ENCODE data around the gene SSMEM1. TPM values are rescaled to one million over a fixed set of nuclear protein-coding genes. Genes with fewer than 3 reads are reported as not detected.

SSMEM1 gene
- total and polyA plus RNA-seq, 9 of the 15 experiments (the other 6 are each of a cell fraction or from before 2014, with no cell fraction given): 0.10 to 0.28 (median 0.18) TPM; not detected in 4

DNA sequence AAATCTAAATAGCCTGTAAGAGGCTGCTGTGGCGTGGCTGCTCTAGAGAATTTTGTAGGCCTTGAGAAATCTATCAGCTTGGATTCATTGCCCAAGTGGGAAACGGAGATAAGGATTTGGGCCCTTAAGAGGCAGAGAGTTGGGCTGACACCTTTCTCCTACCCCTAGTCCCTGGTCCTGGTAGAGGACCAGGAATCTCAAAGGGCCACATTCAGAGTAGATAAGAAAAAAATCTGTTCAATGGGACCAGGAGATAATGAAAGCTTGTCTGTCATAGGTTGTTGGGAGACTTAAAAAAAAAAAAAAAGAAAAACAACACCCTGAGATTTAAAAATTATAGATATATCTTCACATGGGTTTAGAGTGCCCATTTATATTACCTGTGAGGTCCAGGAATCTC lies 20.3 kb upstream of the SSMEM1 start (continued):
- TF ChIP-seq, protein P1, sequence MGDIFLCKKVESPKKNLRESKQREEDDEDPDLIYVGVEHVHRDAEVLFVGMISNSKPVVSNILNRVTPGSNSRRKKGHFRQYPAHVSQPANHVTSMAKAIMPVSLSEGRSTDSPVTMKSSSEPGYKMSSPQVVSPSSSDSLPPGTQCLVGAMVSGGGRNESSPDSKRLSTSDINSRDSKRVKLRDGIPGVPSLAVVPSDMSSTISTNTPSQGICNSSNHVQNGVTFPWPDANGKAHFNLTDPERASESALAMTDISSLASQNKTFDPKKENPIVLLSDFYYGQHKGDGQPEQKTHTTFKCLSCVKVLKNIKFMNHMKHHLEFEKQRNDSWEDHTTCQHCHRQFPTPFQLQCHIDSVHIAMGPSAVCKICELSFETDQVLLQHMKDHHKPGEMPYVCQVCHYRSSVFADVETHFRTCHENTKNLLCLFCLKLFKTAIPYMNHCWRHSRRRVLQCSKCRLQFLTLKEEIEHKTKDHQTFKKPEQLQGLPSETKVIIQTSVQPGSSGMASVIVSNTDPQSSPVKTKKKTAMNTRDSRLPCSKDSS (IDR thresholded peaks at IDR 0.05; ENCODE audit: low read depth, partially characterized antibody): no peak
- TF ChIP-seq ZFP36 (IDR thresholded peaks at IDR 0.05; ENCODE audit: low read depth, low read length, partially characterized antibody) (no peak), CAMTA2 (CRISPR knock-in tag; conservative IDR thresholded peaks at IDR 0.05) (no peak), EP300 (IDR thresholded peaks at IDR 0.05; ENCODE audit: low read length) (no peak), ZNF77 (CRISPR knock-in tag; IDR thresholded peaks at IDR 0.05) (no peak), THAP7 (CRISPR knock-in tag; IDR thresholded peaks at IDR 0.05) (no peak), BDP1 (IDR thresholded peaks at IDR 0.05; ENCODE audit: insufficient read depth, insufficient read length) (no peak), SRSF3 (IDR thresholded peaks at IDR 0.05; ENCODE audit: insufficient read depth, low read length) (no peak), TRIM24 (IDR thresholded peaks at IDR 0.05) (0 out of 4 replicates have a peak, but pooled peaks of 1 of the 2 experiments have one; percentile 31), CBFA2T3 (IDR thresholded peaks at IDR 0.05) (peak; percentile 88), MTF1 (CRISPR knock-in tag; IDR thresholded peaks at IDR 0.05; ENCODE audit: borderline replicate concordance) (no peak), SREBF2 (CRISPR knock-in tag; IDR thresholded peaks at IDR 0.05) (no peak), SRSF9 (IDR thresholded peaks at IDR 0.05; ENCODE audit: borderline replicate concordance, low read depth, low read length) (no peak), E2F4 (CRISPR knock-in tag; IDR thresholded peaks at IDR 0.05; ENCODE audit: low read depth) (no peak), NCOA2 (IDR thresholded peaks at IDR 0.05; ENCODE audit: partially characterized antibody in 2 of 2) (no peak), STAT5B (CRISPR knock-in tag; IDR thresholded peaks at IDR 0.05) (no peak), ARID2 (IDR thresholded peaks at IDR 0.05) (no peak), OTX1 (CRISPR knock-in tag; IDR thresholded peaks at IDR 0.05) (no peak), ZNF282 (CRISPR knock-in tag; IDR thresholded peaks at IDR 0.05) (no peak), CGGBP1 (CRISPR knock-in tag; IDR thresholded peaks at IDR 0.05) (no peak), SAP30 (IDR thresholded peaks at IDR 0.05; ENCODE audit: borderline replicate concordance, insufficient read depth, low read depth, low read length, poor library complexity, severe bottlenecking) (no peak), MCM5 (IDR thresholded peaks at IDR 0.05; ENCODE audit: low read depth) (no peak), HDAC6 (IDR thresholded peaks at IDR 0.05; ENCODE audit: low read depth, low read length) (no peak), RCOR1 (IDR thresholded peaks at IDR 0.05; ENCODE audit: borderline replicate concordance in 1 of 2, low read depth in 2 of 2, low read length in 2 of 2) (peak; percentile 79 to 97), NR0B1 (IDR thresholded peaks at IDR 0.05; ENCODE audit: partially characterized antibody) (no peak)
- TF ChIP-seq, protein P2, sequence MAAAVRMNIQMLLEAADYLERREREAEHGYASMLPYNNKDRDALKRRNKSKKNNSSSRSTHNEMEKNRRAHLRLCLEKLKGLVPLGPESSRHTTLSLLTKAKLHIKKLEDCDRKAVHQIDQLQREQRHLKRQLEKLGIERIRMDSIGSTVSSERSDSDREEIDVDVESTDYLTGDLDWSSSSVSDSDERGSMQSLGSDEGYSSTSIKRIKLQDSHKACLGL (CRISPR knock-in tag; IDR thresholded peaks at IDR 0.05; ENCODE audit: borderline replicate concordance, poor library complexity, severe bottlenecking): no peak
